Colonic mucosa (tissue), 4 donors: ENCODE measurements around the gene CEACAM6. TPM values are rescaled to one million over a fixed set of nuclear protein-coding genes. Genes with fewer than 3 reads are reported as not detected.
"Not testable (repeated sequence)": the region's sequence is repeated elsewhere in the genome, so short reads cannot be mapped to it uniquely, and the experiment has no call there.

Experiments
- DNase-seq: peaks from one replicate; pipeline ENCODE4 v3.0.0-alpha.2; 2020
- H3K27ac ChIP-seq: fragments of 200-600 bp; one replicate; pipeline ENCODE4 v1.8.0; 2021
- H3K27me3 ChIP-seq: fragments of 200-600 bp; one replicate; pipeline ENCODE4 v1.8.0; 2021
- H3K36me3 ChIP-seq: fragments of 200-600 bp; one replicate; pipeline ENCODE4 v1.8.0; 2021
- H3K4me1 ChIP-seq: fragments of 200-600 bp; one replicate; pipeline ENCODE4 v1.8.0; 2021; ENCODE audit warnings: mild to moderate bottlenecking
- H3K4me3 ChIP-seq: fragments of 200-600 bp; one replicate; pipeline ENCODE4 v1.8.0; 2021
- H3K9ac ChIP-seq, 2 donors: one replicate each; pipeline ENCODE4 v1.7.0; 2013; ENCODE audit warnings: control low read depth in 2 of 2, low read depth in 2 of 2, low read length in 2 of 2
- H3K9me3 ChIP-seq: fragments of 200-600 bp; one replicate; pipeline ENCODE4 v1.8.0; 2021
- intact Hi-C: fragments of 100-400 bp; cut with DNase I; formaldehyde crosslinking; loops from one replicate; pipeline ENCODE4 v1.14.1; 2022
- total RNA-seq, 2 donors: library from RNA; stranded (reverse); fragmentation: NEBNext Ultra II Directional in 1 of 2; extraction: Animal tissue kit (Norgen Biotek cat#: 25700) in 1 of 2; gene quantifications; one replicate each; pipeline ENCODE4 v1.2.1, GENCODE V29; 2021
- TF ChIP-seq, protein P1 (sequence below): fragments of 200-600 bp; IDR thresholded peaks from one replicate; pipeline ENCODE4 v1.8.0; 2022; ENCODE audit warnings: antibody characterized with exemption, mild to moderate bottlenecking
- donor health status: healthy.
- donor health status: DM: no; HTN: no; CAD: no.
- donor health status: DM: no; HTN: no; CAD: no.

CEACAM6 gene
- 100 to 1,000 TPM; 260 to 655 TPM for total RNA-seq

GRCh38 chr19:41755328-41755913 is at the start of gene CEACAM6:
CEACAM6 (plus strand) TSS chr19:41755530; CDS start chr19:41755639, 109 bp downstream.
- Histone ChIP-seq H3K9ac (peak within 1 kb of the TSS in 1 of 2 donors; percentile 66), H3K9me3 (no peaks in the 10 kb centered on the region), H3K27me3 (no peaks in the 10 kb centered on the region), H3K36me3 (no peaks in the 10 kb centered on the region), H3K4me1 (peaks cover 10% of the 10 kb centered on the region), H3K27ac (no peak within 1 kb of the TSS), H3K4me3 (peak within 1 kb of the TSS; percentile 14)
- TF ChIP-seq, protein P1, sequence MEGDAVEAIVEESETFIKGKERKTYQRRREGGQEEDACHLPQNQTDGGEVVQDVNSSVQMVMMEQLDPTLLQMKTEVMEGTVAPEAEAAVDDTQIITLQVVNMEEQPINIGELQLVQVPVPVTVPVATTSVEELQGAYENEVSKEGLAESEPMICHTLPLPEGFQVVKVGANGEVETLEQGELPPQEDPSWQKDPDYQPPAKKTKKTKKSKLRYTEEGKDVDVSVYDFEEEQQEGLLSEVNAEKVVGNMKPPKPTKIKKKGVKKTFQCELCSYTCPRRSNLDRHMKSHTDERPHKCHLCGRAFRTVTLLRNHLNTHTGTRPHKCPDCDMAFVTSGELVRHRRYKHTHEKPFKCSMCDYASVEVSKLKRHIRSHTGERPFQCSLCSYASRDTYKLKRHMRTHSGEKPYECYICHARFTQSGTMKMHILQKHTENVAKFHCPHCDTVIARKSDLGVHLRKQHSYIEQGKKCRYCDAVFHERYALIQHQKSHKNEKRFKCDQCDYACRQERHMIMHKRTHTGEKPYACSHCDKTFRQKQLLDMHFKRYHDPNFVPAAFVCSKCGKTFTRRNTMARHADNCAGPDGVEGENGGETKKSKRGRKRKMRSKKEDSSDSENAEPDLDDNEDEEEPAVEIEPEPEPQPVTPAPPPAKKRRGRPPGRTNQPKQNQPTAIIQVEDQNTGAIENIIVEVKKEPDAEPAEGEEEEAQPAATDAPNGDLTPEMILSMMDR = no peak
- intact Hi-C loops = loop anchor here (10.0 kb wide), 1 partner anchor 111 kb away; no protein-coding TSS in a partner anchor
- DNase-seq = peak; percentile 91

DNA sequence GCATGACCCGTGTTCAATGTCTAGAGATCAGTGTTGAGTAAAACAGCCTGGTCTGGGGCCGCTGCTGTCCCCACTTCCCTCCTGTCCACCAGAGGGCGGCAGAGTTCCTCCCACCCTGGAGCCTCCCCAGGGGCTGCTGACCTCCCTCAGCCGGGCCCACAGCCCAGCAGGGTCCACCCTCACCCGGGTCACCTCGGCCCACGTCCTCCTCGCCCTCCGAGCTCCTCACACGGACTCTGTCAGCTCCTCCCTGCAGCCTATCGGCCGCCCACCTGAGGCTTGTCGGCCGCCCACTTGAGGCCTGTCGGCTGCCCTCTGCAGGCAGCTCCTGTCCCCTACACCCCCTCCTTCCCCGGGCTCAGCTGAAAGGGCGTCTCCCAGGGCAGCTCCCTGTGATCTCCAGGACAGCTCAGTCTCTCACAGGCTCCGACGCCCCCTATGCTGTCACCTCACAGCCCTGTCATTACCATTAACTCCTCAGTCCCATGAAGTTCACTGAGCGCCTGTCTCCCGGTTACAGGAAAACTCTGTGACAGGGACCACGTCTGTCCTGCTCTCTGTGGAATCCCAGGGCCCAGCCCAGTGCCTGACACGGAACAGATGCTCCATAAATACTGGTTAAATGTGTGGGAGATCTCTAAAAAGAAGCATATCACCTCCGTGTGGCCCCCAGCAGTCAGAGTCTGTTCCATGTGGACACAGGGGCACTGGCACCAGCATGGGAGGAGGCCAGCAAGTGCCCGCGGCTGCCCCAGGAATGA is 48.4 kb upstream of the CEACAM6 start:
- Histone ChIP-seq H3K9me3 (no peaks in the 10 kb centered on the region), H3K4me3 (peak overlapping the region; percentile 33), H3K9ac (peak overlapping the region; percentile 64 to 94), H3K27ac (peak overlapping the region; percentile 75), H3K4me1 (peaks cover 7% of the 10 kb centered on the region), H3K36me3 (no peaks in the 10 kb centered on the region), H3K27me3 (no peaks in the 10 kb centered on the region)
- TF ChIP-seq, protein P1 = peak; percentile 94
- peak; percentile 87 for DNase-seq
- intact Hi-C loops = loop anchor here (2.0 kb wide), 1 partner anchor 40 kb away; no protein-coding TSS in a partner anchor

- intact Hi-C loops = loop anchor here (2.0 kb wide), 1 partner anchor 39 kb away; no protein-coding TSS in a partner anchor
- H3K27ac ChIP-seq = peak overlapping the region; percentile 75
- H3K9me3 ChIP-seq = no peaks in the 10 kb centered on the region
- no peaks in the 10 kb centered on the region for H3K27me3 ChIP-seq
- H3K4me3 ChIP-seq = no peak overlapping the region
- TF ChIP-seq, protein P1 = peak; percentile 22
- H3K9ac ChIP-seq = peak overlapping the region; percentile 64 to 94
- peak; percentile 61 for DNase-seq
- H3K4me1 ChIP-seq = peaks cover 7% of the 10 kb centered on the region
- no peaks in the 10 kb centered on the region for H3K36me3 ChIP-seq
Measured at GRCh38 chr19:41707502-41707812, 47.9 kb upstream of the CEACAM6 start.

- intact Hi-C loops = loop anchor here (2.0 kb wide), 1 partner anchor 39 kb away; no protein-coding TSS in a partner anchor
- TF ChIP-seq, protein P1 = no peak
- Histone ChIP-seq H3K27ac (peak overlapping the region; percentile 75), H3K9me3 (no peaks in the 10 kb centered on the region), H3K36me3 (no peaks in the 10 kb centered on the region), H3K9ac (peak overlapping the region; percentile 12 to 94), H3K27me3 (no peaks in the 10 kb centered on the region), H3K4me3 (peak overlapping the region; percentile 63), H3K4me1 (peaks cover 7% of the 10 kb centered on the region)
- no peak for DNase-seq
Measured at GRCh38 chr19:41707871-41708371, 47.4 kb upstream of the CEACAM6 start.

DNA sequence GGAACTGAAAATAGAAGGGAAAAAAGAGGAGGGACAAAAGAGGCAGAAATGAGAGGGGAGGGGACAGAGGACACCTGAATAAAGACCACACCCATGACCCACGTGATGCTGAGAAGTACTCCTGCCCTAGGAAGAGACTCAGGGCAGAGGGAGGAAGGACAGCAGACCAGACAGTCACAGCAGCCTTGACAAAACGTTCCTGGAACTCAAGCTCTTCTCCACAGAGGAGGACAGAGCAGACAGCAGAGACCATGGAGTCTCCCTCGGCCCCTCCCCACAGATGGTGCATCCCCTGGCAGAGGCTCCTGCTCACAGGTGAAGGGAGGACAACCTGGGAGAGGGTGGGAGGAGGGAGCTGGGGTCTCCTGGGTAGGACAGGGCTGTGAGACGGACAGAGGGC is 46.8 kb upstream of the CEACAM6 start, which contains the start of gene CEACAM5:
Gene CEACAM5, plus strand, starts transcription at position 146 of the 400 bp plus-strand sequence. Its CDS starts 106 bp downstream, at position 252.
- intact Hi-C loops = no loop called here
- peak; percentile 95 for DNase-seq
- Histone ChIP-seq H3K27me3 (no peaks in the 10 kb centered on the region), H3K4me3 (peak within 1 kb of the TSS; percentile 63), H3K27ac (peak within 1 kb of the TSS; percentile 75), H3K4me1 (peaks cover 7% of the 10 kb centered on the region), H3K9me3 (no peaks in the 10 kb centered on the region), H3K9ac (peak within 1 kb of the TSS; percentile 57 to 94), H3K36me3 (no peaks in the 10 kb centered on the region)
- TF ChIP-seq, protein P1 = no peak

GRCh38 chr19:41709516-41709915 is 45.8 kb upstream of the CEACAM6 start:
- H3K9me3 ChIP-seq, H3K4me1 ChIP-seq, intact Hi-C loops, H3K27me3 ChIP-seq, DNase-seq, H3K36me3 ChIP-seq: not testable (repeated sequence)
- Histone ChIP-seq H3K27ac (peak overlapping the region; percentile 75), H3K9ac (peak overlapping the region; percentile 57 to 94), H3K4me3 (peak overlapping the region; percentile 63)
